Suprapubic skin (tissue), 4 donors: ENCODE results near the gene CNGB1.

Experiments used
- POLR2A ChIP-seq, 2 donors: fragments of 450-650 bp; IDR thresholded peaks; one replicate each; pipeline ENCODE4 v1.6.1; 2017; ENCODE audit warnings: antibody characterized with exemption in 2 of 2, mild to moderate bottlenecking in 2 of 2, moderate library complexity in 2 of 2
- POLR2AphosphoS5 ChIP-seq, 3 donors: sonication (generic); formaldehyde crosslinking; IDR thresholded peaks; one replicate each; pipeline ENCODE4 v1.6.1; 2017; ENCODE audit warnings: antibody characterized with exemption in 3 of 3
- TF ChIP-seq, protein P1 (sequence below), 2 donors: fragments of 200-600 bp in 1 of 2; fragments of 450-650 bp in 1 of 2; sonication (generic) in 1 of 2; IDR thresholded peaks; one replicate each; pipeline ENCODE4 v1.5.1; 2016 to 2019; ENCODE audit warnings: antibody characterized with exemption in 2 of 2, mild to moderate bottlenecking in 1 of 2, moderate library complexity in 1 of 2

DNA sequence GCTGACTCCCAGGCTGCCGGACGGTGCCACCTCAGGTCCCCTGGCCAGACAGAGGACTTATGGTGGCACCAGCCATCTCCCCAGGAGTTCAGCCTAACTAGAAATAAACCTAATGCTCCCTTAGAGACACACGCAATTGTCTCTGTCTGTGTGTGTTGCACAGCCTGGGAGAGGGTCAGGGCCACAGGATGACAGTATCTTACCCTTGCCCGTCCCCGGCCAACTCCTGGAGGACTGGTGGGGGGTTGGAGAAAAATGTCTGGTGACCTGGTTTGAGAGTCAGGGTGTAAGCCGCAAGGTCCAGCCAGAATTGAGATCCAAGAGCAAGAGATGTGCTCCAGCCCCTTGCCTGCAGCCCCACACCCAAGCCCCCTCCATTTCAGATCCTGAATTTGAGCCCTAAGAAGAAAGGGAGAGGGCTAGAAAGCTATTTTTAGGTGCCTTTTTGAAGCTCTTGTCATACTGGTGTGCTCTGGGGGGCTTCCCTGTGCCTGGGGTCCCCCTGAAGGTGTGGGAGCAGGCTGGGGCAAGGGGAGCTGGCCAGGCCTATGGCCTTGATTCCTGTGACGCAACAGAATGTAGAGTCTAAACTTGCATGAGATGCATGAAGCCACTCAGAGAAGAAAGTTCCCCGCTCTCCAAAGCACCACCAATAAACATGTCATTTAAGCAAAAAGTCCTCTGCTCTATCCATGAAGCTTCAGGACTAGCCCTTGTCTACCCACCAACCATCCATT lies 16.7 kb upstream of the CNGB1 start:
- TF ChIP-seq POLR2A (IDR thresholded peaks at IDR 0.05) (no peak), POLR2AphosphoS5 (IDR thresholded peaks at IDR 0.05) (no peak)
- TF ChIP-seq, protein P1, sequence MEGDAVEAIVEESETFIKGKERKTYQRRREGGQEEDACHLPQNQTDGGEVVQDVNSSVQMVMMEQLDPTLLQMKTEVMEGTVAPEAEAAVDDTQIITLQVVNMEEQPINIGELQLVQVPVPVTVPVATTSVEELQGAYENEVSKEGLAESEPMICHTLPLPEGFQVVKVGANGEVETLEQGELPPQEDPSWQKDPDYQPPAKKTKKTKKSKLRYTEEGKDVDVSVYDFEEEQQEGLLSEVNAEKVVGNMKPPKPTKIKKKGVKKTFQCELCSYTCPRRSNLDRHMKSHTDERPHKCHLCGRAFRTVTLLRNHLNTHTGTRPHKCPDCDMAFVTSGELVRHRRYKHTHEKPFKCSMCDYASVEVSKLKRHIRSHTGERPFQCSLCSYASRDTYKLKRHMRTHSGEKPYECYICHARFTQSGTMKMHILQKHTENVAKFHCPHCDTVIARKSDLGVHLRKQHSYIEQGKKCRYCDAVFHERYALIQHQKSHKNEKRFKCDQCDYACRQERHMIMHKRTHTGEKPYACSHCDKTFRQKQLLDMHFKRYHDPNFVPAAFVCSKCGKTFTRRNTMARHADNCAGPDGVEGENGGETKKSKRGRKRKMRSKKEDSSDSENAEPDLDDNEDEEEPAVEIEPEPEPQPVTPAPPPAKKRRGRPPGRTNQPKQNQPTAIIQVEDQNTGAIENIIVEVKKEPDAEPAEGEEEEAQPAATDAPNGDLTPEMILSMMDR (IDR thresholded peaks at IDR 0.05), result no peak
